ENCODE measurements around the gene ANKS1B. TPM values are rescaled to one million over a fixed set of nuclear protein-coding genes. Genes with fewer than 3 reads are reported as not detected.
"Not testable (repeated sequence)": the region's sequence is repeated elsewhere in the genome, so short reads cannot be mapped to it uniquely, and the experiment has no call there.

Gene ANKS1B
- total RNA-seq, 1 experiment from 2014 or later = 18.8 TPM

GRCh38 chr12:99253068-99253467 is 731.7 kb downstream of the ANKS1B start:
- no peaks in the 10 kb centered on the region for H3K4me1 Mint-ChIP-seq (ENCODE audit: insufficient read depth, unreplicated experiment)
- DNase-seq (ENCODE audit: unreplicated experiment) = peak; percentile 8
- no peaks in the 10 kb centered on the region for H3K9me3 Mint-ChIP-seq (ENCODE audit: unreplicated experiment)
- POLR2A ChIA-PET = no interaction called here
- no peaks in the 10 kb centered on the region for H3K27me3 Mint-ChIP-seq (ENCODE audit: insufficient read depth, unreplicated experiment)
- no peak overlapping the region for H3K4me3 Mint-ChIP-seq (ENCODE audit: unreplicated experiment)
- H3K27ac Mint-ChIP-seq (ENCODE audit: low read depth, unreplicated experiment) = no peak overlapping the region
- intact Hi-C loops (cut with micrococcal nuclease) = no loop called here
- TF ChIP-seq, protein P1, sequence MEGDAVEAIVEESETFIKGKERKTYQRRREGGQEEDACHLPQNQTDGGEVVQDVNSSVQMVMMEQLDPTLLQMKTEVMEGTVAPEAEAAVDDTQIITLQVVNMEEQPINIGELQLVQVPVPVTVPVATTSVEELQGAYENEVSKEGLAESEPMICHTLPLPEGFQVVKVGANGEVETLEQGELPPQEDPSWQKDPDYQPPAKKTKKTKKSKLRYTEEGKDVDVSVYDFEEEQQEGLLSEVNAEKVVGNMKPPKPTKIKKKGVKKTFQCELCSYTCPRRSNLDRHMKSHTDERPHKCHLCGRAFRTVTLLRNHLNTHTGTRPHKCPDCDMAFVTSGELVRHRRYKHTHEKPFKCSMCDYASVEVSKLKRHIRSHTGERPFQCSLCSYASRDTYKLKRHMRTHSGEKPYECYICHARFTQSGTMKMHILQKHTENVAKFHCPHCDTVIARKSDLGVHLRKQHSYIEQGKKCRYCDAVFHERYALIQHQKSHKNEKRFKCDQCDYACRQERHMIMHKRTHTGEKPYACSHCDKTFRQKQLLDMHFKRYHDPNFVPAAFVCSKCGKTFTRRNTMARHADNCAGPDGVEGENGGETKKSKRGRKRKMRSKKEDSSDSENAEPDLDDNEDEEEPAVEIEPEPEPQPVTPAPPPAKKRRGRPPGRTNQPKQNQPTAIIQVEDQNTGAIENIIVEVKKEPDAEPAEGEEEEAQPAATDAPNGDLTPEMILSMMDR (IDR thresholded peaks at IDR 0.05; ENCODE audit: unreplicated experiment) = peak; percentile 14
- BruUV-seq (replicated peaks) = no TSS peak
- no peaks in the 10 kb centered on the region for H3K36me3 Mint-ChIP-seq (ENCODE audit: insufficient read depth, unreplicated experiment)
- CTCF ChIA-PET = interaction anchor here (0.6 to 0.7 kb wide), 2 partner anchors 513 to 1060 kb away, joined by 3 to 5 read pairs; no protein-coding TSS in a partner anchor

GRCh38 chr12:99250091-99250490 is 734.6 kb downstream of the ANKS1B start:
- Mint-ChIP-seq H3K9me3 (ENCODE audit: unreplicated experiment) (no peaks in the 10 kb centered on the region), H3K27ac (ENCODE audit: low read depth, unreplicated experiment) (no peak overlapping the region)
- CTCF ChIA-PET = no interaction called here

GRCh38 chr12:99249543-99249942 is 735.2 kb downstream of the ANKS1B start:
- Mint-ChIP-seq H3K36me3 (ENCODE audit: insufficient read depth, unreplicated experiment) (no peaks in the 10 kb centered on the region), H3K4me1 (ENCODE audit: insufficient read depth, unreplicated experiment) (no peaks in the 10 kb centered on the region), H3K4me3 (ENCODE audit: unreplicated experiment) (no peak overlapping the region), H3K9me3 (ENCODE audit: unreplicated experiment) (no peaks in the 10 kb centered on the region), H3K27me3 (ENCODE audit: insufficient read depth, unreplicated experiment) (no peaks in the 10 kb centered on the region), H3K27ac (ENCODE audit: low read depth, unreplicated experiment) (no peak overlapping the region)
- no TSS peak for BruUV-seq (replicated peaks)
- intact Hi-C loops (cut with micrococcal nuclease) = no loop called here
- TF ChIP-seq, protein P1 (IDR thresholded peaks at IDR 0.05; ENCODE audit: unreplicated experiment) = no peak
- POLR2A ChIA-PET = no interaction called here
- no peak for DNase-seq (ENCODE audit: unreplicated experiment)
- CTCF ChIA-PET = no interaction called here

More at GRCh38 chr12:99250091-99250490, 734.6 kb downstream of the ANKS1B start:
- TF ChIP-seq, protein P1 (IDR thresholded peaks at IDR 0.05; ENCODE audit: unreplicated experiment) = no peak
- DNase-seq (ENCODE audit: unreplicated experiment) = no peak
- intact Hi-C loops (cut with micrococcal nuclease) = no loop called here
- no peaks in the 10 kb centered on the region for H3K4me1 Mint-ChIP-seq (ENCODE audit: insufficient read depth, unreplicated experiment)
- no peaks in the 10 kb centered on the region for H3K27me3 Mint-ChIP-seq (ENCODE audit: insufficient read depth, unreplicated experiment)
- no peak overlapping the region for H3K4me3 Mint-ChIP-seq (ENCODE audit: unreplicated experiment)
- POLR2A ChIA-PET = no interaction called here
- no TSS peak for BruUV-seq (replicated peaks)
- H3K36me3 Mint-ChIP-seq (ENCODE audit: insufficient read depth, unreplicated experiment) = no peaks in the 10 kb centered on the region

GRCh38 chr12:99237907-99238538 is 746.7 kb downstream of the ANKS1B start:
- H3K9me3 Mint-ChIP-seq (ENCODE audit: unreplicated experiment) = not testable (repeated sequence)

More at GRCh38 chr12:99237907-99238538, 746.7 kb downstream of the ANKS1B start:
- DNase-seq (ENCODE audit: unreplicated experiment) = peak; percentile 64
- CTCF ChIA-PET = interaction anchor here (0.7 kb wide), 2 partner anchors 38 to 133 kb away, joined by 4 to 5 read pairs; no protein-coding TSS in a partner anchor
- Mint-ChIP-seq H3K27ac (ENCODE audit: low read depth, unreplicated experiment) (peak overlapping the region; percentile 40), H3K4me1 (ENCODE audit: insufficient read depth, unreplicated experiment) (peaks cover 17% of the 10 kb centered on the region)
- H3K36me3 Mint-ChIP-seq (ENCODE audit: insufficient read depth, unreplicated experiment); POLR2A ChIA-PET; H3K4me3 Mint-ChIP-seq (ENCODE audit: unreplicated experiment); H3K27me3 Mint-ChIP-seq (ENCODE audit: insufficient read depth, unreplicated experiment); intact Hi-C loops (cut with micrococcal nuclease); BruUV-seq (replicated peaks): not testable (repeated sequence)

Data from MCF 10A (cell line).